B cell (primary cell): ENCODE measurements around the gene PLCG2. TPM values are rescaled to one million over a fixed set of nuclear protein-coding genes. Genes with fewer than 3 reads are reported as not detected.

Experiments
- ATAC-seq: fragments of 200-7000 bp; cut with Tn5 transposase; one replicate; pipeline ENCODE4 v1.10.0; 2021; ENCODE audit warnings: low read depth, mild to moderate bottlenecking, moderate number of reproducible peaks, moderate library complexity
- CTCF ChIA-PET: fragments of 350-600 bp; sonication (Branson Sonifier 250); formaldehyde crosslinking; loops from one replicate; lab custom pipeline; 2021; ENCODE audit warnings: antibody characterized with exemption, inconsistent platforms; lab: Charles Lee
- POLR2A ChIA-PET: fragments of 350-600 bp; sonication (Branson Sonifier 250); formaldehyde crosslinking; loops from one replicate; lab custom pipeline; 2021; ENCODE audit warnings: antibody characterized with exemption; lab: Charles Lee
- DNase-seq: peaks from one replicate; pipeline ENCODE4 v3.0.0; 2013
- H2AFZ ChIP-seq: 2 replicates; pipeline ENCODE4 v1.6.1; 2012; ENCODE audit warnings: mild to moderate bottlenecking, low read depth, low read length; ENCODE audit not compliant: insufficient read depth, poor library complexity, severe bottlenecking
- H3K27ac ChIP-seq, 2 donors: 1 replicate in 1 of 2; 2 replicates in 1 of 2; pipeline ENCODE4 v1.5.1; 2012 to 2013; ENCODE audit warnings: low read length in 2 of 2, mild to moderate bottlenecking in 2 of 2, moderate library complexity in 1 of 2
- H3K27me3 ChIP-seq, 4 experiments: fragments of 200-600 bp in 1 of 4; sonication (generic) in 1 of 4; replicated peaks in 1 of 4; 1 replicate in 2 of 4; 2 replicates in 2 of 4; pipeline versions ENCODE4 v1.6.1 to v1.7.0; 2013 to 2016; ENCODE audit warnings: low read length in 3 of 4, mild to moderate bottlenecking in 2 of 4, mixed read lengths in 1 of 4, moderate library complexity in 1 of 4; ENCODE audit not compliant: insufficient read depth in 4 of 4, control insufficient read depth in 3 of 4; ENCODE audit errors: control extremely low read depth in 1 of 4
- H3K36me3 ChIP-seq, 2 experiments: replicated peaks in 1 of 2; 1 replicate in 1 of 2; 2 replicates in 1 of 2; pipeline versions ENCODE4 v1.6.1 to v1.7.1; 2013; ENCODE audit warnings: low read length in 1 of 2; ENCODE audit not compliant: insufficient read depth in 2 of 2, control insufficient read depth in 1 of 2; ENCODE audit errors: control extremely low read depth in 1 of 2, extremely low read depth in 1 of 2
- H3K4me1 ChIP-seq, 2 donors: fragments of 200-600 bp in 1 of 2; sonication (generic) in 1 of 2; 1 replicate in 1 of 2; 2 replicates in 1 of 2; pipeline versions ENCODE4 v1.5.1 to v1.6.1; 2013 to 2017; ENCODE audit warnings: low read length in 2 of 2; ENCODE audit not compliant: control insufficient read depth in 2 of 2, insufficient read depth in 2 of 2
- H3K4me2 ChIP-seq: replicated peaks from 2 replicates; pipeline ENCODE3; 2012; ENCODE audit warnings: mild to moderate bottlenecking, low read depth, low read length; ENCODE audit not compliant: poor library complexity, severe bottlenecking
- H3K4me3 ChIP-seq, 5 experiments: fragments of 200-600 bp in 1 of 5; sonication (generic) in 1 of 5; 1 replicate in 3 of 5; 2 replicates in 2 of 5; pipeline versions ENCODE4 v1.5.1 to v1.7.0; 2011 to 2016; ENCODE audit warnings: low read length in 4 of 5, mild to moderate bottlenecking in 4 of 5, low read depth in 2 of 5, control low read depth in 1 of 5, moderate library complexity in 1 of 5; ENCODE audit not compliant: insufficient read depth in 1 of 5; ENCODE audit errors: control extremely low read depth in 1 of 5, extremely low read depth in 1 of 5
- H3K79me2 ChIP-seq: fragments of 200-600 bp; sonication (generic); one replicate; pipeline ENCODE4 v1.6.0; 2016; ENCODE audit warnings: low read length; ENCODE audit not compliant: control insufficient read depth, insufficient read depth
- H3K9ac ChIP-seq: fragments of 200-600 bp; sonication (generic); 2 replicates; pipeline ENCODE4 v1.6.1; 2017; ENCODE audit warnings: mild to moderate bottlenecking, low read length, moderate library complexity
- H3K9me3 ChIP-seq, 3 donors: one replicate each; pipeline versions ENCODE4 v1.6.1 to v1.7.1; 2013; ENCODE audit warnings: low read length in 2 of 3; ENCODE audit not compliant: control insufficient read depth in 2 of 3, insufficient read depth in 1 of 3; ENCODE audit errors: control extremely low read depth in 1 of 3
- H4K20me1 ChIP-seq: 2 replicates; pipeline ENCODE4 v1.6.0; 2012; ENCODE audit warnings: mild to moderate bottlenecking, low read length; ENCODE audit not compliant: insufficient read depth, control insufficient read depth, poor library complexity, severe bottlenecking
- H3K27ac Mint-ChIP-seq: one replicate; pipeline ENCODE4 v1.8.0; 2021; ENCODE audit warnings: mixed read lengths
- H3K27me3 Mint-ChIP-seq: one replicate; pipeline ENCODE4 v1.8.0; 2021; ENCODE audit warnings: mixed read lengths
- H3K4me1 Mint-ChIP-seq: one replicate; pipeline ENCODE4 v1.8.0; 2021; ENCODE audit warnings: mixed read lengths
- H3K4me3 Mint-ChIP-seq: one replicate; pipeline ENCODE4 v1.8.0; 2021; ENCODE audit warnings: mixed read lengths
- H3K9me3 Mint-ChIP-seq: one replicate; pipeline ENCODE4 v1.8.0; 2022; ENCODE audit warnings: mixed read lengths; ENCODE audit not compliant: insufficient read depth
- EZH2 ChIP-seq: IDR thresholded peaks from 2 replicates; pipeline ENCODE4 v1.6.1; 2012; ENCODE audit warnings: borderline replicate concordance, low read depth, mild to moderate bottlenecking, moderate library complexity, low read length; ENCODE audit not compliant: insufficient read depth, poor library complexity, severe bottlenecking
- WGBS: methylation state at CpG from one replicate; pipeline ENCODE4 v1.1.5; 2013; ENCODE audit warnings: missing lambda C conversion rate; ENCODE audit not compliant: insufficient coverage; 5-methylcytosine and 5-hydroxymethylcytosine counted together
- intact Hi-C: fragments of 100-400 bp; cut with micrococcal nuclease; formaldehyde crosslinking; loops from one replicate; pipeline ENCODE4 v1.10.0; 2022
- polyA plus RNA-seq: library from polyadenylated mRNA; depleted of rRNA; stranded (reverse); fragments of >200 nt; gene quantifications from 2 replicates; pipeline ENCODE4 v1.2.3, GENCODE V29; 2012
- total RNA-seq, 2 donors: library from RNA; stranded (reverse); fragments of 120-200 nt in 1 of 2; gene quantifications; 1 replicate in 1 of 2; 2 replicates in 1 of 2; pipeline versions ENCODE4 v1.2.3 to v1.2.4, GENCODE V29; 2013 to 2022
- TF ChIP-seq, protein P1 (sequence below): fragments of 200-600 bp; IDR thresholded peaks from one replicate; pipeline ENCODE4 v1.8.0; 2022; ENCODE audit warnings: antibody characterized with exemption, mild to moderate bottlenecking

PLCG2 gene
- total and polyA plus RNA-seq, 2 donors (not counting 1 experiment from before 2014, with no cell fraction given): 194 to 812 TPM

DNA sequence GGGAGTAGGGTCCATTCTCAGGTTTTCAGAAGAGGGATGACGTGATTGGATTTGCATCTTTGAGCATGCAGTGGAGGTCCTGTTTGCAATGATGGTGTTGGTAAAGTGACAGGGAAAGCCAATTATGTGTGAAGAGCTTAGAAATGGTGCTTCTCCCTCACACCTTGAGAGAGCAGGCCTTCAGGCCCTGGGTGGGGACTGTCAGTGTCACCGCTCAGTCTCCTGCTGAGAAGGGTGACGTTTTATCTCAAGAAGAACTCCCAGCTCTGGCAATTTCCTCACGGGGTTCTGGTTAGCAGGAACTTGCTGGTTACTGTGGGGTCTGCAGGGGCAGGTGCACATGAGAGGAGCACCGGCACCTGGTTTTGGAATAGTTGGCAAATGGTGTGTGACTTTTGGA, 11.2 kb downstream of the PLCG2 start:
- H4K20me1 ChIP-seq: peaks cover 89% of the 10 kb centered on the region

DNA sequence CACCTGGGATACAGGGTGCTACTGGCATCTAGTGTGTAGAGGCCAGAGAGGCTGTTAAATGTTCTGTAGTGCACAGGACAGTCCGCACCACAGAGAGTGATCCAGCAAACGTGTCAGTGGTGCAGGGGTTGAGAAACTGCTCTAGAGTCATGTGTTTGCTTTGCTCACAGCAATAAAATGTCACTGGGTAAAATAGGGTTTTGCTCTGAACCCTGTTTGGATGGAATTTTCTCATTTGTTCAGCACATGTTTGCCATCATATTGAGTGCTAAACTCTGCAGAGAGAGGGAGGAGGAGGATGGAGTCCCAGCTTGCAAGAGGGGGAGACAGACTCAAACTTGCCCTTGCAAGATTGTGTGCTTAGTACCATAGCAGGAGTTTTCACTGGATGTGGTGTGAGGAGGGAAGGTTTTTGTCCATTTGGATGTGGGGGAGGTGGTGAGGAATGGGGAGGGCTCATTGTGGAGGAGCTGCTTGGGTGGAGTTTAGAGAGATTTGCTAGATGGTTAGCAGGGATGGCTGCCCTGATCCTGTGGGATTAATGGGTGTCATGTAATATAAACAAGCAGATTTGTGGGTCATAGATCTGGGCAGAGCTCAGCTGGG, 11.8 kb downstream of the PLCG2 start:
- Histone ChIP-seq H3K9ac (no peak overlapping the region), H3K27me3 (no peaks in the 10 kb centered on the region), H3K4me2 (peak overlapping the region; percentile 32), H4K20me1 (peaks cover 89% of the 10 kb centered on the region), H3K4me3 (no peak overlapping the region), H3K9me3 (no peaks in the 10 kb centered on the region), H3K36me3 (peaks cover 0 to 88% of the 10 kb centered on the region in 2 experiments), H3K27ac (peak overlapping the region in 1 of 2 donors; percentile 64), H3K79me2 (peaks cover 100% of the 10 kb centered on the region), H2AFZ (no peak overlapping the region), H3K4me1 (peaks cover 73 to 84% of the 10 kb centered on the region in 2 donors)
- Mint-ChIP-seq H3K4me3 (peak overlapping the region; percentile 64), H3K4me1 (peaks cover 82% of the 10 kb centered on the region), H3K9me3 (no peaks in the 10 kb centered on the region), H3K27ac (peak overlapping the region; percentile 47), H3K27me3 (no peaks in the 10 kb centered on the region)
- intact Hi-C loops: no loop called here
- WGBS: 82% methylated on average over 2 of the region's 2 CpGs
- no peak for ATAC-seq
- POLR2A ChIA-PET: interaction anchor here (0.6 to 1.1 kb wide), 2 partner anchors 8 to 14 kb away, joined by 5 read pairs; no protein-coding TSS in a partner anchor
- CTCF ChIA-PET: interaction anchor here (0.8 to 2.3 kb wide), 8 partner anchors 9 to 425 kb away, joined by 3 to 9 read pairs (median 4); partner anchors contain the start of gene PLCG2
- no peak for TF ChIP-seq EZH2
- TF ChIP-seq, protein P1, sequence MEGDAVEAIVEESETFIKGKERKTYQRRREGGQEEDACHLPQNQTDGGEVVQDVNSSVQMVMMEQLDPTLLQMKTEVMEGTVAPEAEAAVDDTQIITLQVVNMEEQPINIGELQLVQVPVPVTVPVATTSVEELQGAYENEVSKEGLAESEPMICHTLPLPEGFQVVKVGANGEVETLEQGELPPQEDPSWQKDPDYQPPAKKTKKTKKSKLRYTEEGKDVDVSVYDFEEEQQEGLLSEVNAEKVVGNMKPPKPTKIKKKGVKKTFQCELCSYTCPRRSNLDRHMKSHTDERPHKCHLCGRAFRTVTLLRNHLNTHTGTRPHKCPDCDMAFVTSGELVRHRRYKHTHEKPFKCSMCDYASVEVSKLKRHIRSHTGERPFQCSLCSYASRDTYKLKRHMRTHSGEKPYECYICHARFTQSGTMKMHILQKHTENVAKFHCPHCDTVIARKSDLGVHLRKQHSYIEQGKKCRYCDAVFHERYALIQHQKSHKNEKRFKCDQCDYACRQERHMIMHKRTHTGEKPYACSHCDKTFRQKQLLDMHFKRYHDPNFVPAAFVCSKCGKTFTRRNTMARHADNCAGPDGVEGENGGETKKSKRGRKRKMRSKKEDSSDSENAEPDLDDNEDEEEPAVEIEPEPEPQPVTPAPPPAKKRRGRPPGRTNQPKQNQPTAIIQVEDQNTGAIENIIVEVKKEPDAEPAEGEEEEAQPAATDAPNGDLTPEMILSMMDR: no peak
- DNase-seq: no peak

More for the DNA sequence above, 11.2 kb downstream of the PLCG2 start:
- intact Hi-C loops: no loop called here
- H3K9me3 Mint-ChIP-seq: no peaks in the 10 kb centered on the region
- no peaks in the 10 kb centered on the region for H3K27me3 Mint-ChIP-seq
- H3K27ac ChIP-seq: peak overlapping the region in 1 of 2 donors; percentile 64
- no peak overlapping the region for H3K9ac ChIP-seq
- H3K4me3 ChIP-seq: no peak overlapping the region
- peaks cover 100% of the 10 kb centered on the region for H3K79me2 ChIP-seq
- peak overlapping the region; percentile 64 for H3K4me3 Mint-ChIP-seq
- POLR2A ChIA-PET: interaction anchor here (0.6 to 1.1 kb wide), 3 partner anchors 8 to 15 kb away, joined by 5 to 7 read pairs (median 5); no protein-coding TSS in a partner anchor
- no peak for ATAC-seq
- CTCF ChIA-PET: interaction anchor here (1.5 kb wide), 1 partner anchor 83 kb away, joined by 7 read pairs; no protein-coding TSS in a partner anchor
- TF ChIP-seq, protein P1: no peak
- no peak for TF ChIP-seq EZH2
- H3K27ac Mint-ChIP-seq: peak overlapping the region; percentile 47
- H3K4me1 ChIP-seq: peaks cover 73 to 84% of the 10 kb centered on the region in 2 donors
- H3K4me1 Mint-ChIP-seq: peaks cover 82% of the 10 kb centered on the region
- peaks cover 0 to 91% of the 10 kb centered on the region in 2 experiments for H3K36me3 ChIP-seq
- H3K27me3 ChIP-seq: no peaks in the 10 kb centered on the region
- no peak overlapping the region for H2AFZ ChIP-seq
- 80% methylated on average over 3 of the region's 5 CpGs for WGBS
- no peak for DNase-seq
- H3K4me2 ChIP-seq: peak overlapping the region; percentile 32
- no peaks in the 10 kb centered on the region for H3K9me3 ChIP-seq
